GM12873 (cell line): ENCODE measurements around the gene NETO2.

Experiments
- TF ChIP-seq, protein P1 (sequence below): IDR thresholded peaks from 2 replicates; pipeline ENCODE4 v1.5.1; 2012; ENCODE audit warnings: low read depth, mild to moderate bottlenecking, moderate library complexity, low read length, control low read depth; ENCODE audit not compliant: insufficient read depth; ENCODE audit errors: missing control alignments

The NETO2 gene

DNA sequence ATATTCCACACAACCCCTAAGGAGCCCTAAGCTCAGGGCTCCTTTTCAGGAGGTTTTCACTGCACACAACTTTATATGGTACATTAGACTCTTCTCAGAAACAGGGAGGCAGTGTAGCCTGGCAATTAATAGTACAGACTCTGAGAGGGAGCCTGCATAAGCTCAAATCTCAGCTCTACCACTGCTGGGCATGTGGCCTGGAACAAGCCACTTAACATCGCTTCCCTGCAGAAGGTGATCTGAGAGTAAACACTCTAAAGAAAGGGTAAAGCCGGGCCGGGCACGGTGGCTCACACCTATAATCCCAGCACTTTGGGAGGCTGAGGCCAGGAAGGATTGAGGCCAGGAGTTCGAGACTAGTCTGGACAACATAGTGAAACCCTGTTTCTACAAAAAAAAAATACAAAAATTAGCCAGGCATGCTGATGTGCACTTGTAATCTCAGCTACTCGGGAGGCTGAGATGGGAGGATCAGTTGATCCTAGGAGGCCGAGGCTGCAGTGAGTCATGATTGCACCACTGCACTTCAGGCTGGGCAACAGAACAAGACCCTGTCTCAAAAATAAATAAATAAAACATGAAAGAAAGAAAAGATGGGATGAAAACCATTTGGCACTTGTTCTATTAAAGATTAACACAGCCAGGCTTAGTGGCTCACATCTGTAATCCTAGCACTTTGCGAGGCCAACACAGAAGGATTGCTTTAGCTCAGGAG is 99.6 kb downstream of the NETO2 start:
- TF ChIP-seq, protein P1, sequence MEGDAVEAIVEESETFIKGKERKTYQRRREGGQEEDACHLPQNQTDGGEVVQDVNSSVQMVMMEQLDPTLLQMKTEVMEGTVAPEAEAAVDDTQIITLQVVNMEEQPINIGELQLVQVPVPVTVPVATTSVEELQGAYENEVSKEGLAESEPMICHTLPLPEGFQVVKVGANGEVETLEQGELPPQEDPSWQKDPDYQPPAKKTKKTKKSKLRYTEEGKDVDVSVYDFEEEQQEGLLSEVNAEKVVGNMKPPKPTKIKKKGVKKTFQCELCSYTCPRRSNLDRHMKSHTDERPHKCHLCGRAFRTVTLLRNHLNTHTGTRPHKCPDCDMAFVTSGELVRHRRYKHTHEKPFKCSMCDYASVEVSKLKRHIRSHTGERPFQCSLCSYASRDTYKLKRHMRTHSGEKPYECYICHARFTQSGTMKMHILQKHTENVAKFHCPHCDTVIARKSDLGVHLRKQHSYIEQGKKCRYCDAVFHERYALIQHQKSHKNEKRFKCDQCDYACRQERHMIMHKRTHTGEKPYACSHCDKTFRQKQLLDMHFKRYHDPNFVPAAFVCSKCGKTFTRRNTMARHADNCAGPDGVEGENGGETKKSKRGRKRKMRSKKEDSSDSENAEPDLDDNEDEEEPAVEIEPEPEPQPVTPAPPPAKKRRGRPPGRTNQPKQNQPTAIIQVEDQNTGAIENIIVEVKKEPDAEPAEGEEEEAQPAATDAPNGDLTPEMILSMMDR: no peak

GRCh38 chr16:47043200-47043599 is 100.5 kb downstream of the NETO2 start:
- TF ChIP-seq, protein P1: no peak

GRCh38 chr16:47037746-47038458 is 105.8 kb downstream of the NETO2 start:
- TF ChIP-seq, protein P1: peak; percentile 88

GRCh38 chr16:47037396-47037745 is 106.4 kb downstream of the NETO2 start:
- TF ChIP-seq, protein P1: no peak

DNA sequence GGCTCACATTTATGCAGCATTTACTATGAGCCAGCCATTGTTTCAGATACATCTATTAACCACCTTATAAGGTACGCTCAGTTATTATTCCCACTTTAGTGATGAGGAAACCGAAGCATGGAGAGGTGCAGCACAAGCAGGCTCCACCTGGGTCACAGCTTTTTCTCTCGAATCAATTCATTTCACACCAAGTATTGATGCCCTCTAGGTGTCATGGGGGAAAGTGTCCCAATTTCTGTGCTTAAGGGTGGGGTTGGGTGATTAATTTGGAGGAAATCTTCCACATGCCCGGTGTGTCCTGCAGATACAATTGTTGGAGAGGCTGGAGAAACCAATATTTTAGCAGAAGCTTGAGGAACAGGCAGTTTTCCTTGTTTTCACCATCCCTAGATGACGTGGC is 107.5 kb downstream of the NETO2 start:
- TF ChIP-seq, protein P1: peak; percentile 26

- TF ChIP-seq, protein P1: no peak
Observed at GRCh38 chr16:47035436-47035835, 108.3 kb downstream of the NETO2 start.

GRCh38 chr16:47034455-47034854 is 109.3 kb downstream of the NETO2 start:
- TF ChIP-seq, protein P1: no peak
